ENCODE results near the gene CDC42BPA.

Gene CDC42BPA

GRCh38 chr1:227215863-227216510, 102.3 kb downstream of the CDC42BPA start:
- in situ Hi-C loops (cut with MboI; ENCODE audit: low sequenced_read_pairs), result no loop called here

DNA sequence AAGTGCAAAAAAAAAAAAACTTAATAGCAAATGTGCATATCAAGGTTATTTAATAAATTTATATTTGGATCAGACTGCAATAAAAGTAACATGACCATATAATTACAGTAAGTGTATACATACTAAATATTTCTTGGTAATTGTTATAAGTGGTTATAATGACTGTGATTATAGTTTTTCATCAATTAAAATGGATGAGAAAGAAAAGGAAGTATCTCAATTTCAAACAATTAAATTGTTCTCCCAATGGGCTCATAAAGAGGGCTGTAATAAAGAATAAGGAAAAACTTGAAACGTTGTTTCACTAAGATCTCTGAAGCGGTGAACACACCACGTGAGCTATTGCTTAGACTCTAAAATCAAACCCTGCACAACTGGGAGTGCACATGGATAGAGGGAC, 104.1 kb downstream of the CDC42BPA start:
- in situ Hi-C loops (cut with MboI; ENCODE audit: low sequenced_read_pairs), result no loop called here

GRCh38 chr1:227213426-227213825, 104.9 kb downstream of the CDC42BPA start:
- in situ Hi-C loops (cut with MboI; ENCODE audit: low sequenced_read_pairs), result no loop called here

DNA sequence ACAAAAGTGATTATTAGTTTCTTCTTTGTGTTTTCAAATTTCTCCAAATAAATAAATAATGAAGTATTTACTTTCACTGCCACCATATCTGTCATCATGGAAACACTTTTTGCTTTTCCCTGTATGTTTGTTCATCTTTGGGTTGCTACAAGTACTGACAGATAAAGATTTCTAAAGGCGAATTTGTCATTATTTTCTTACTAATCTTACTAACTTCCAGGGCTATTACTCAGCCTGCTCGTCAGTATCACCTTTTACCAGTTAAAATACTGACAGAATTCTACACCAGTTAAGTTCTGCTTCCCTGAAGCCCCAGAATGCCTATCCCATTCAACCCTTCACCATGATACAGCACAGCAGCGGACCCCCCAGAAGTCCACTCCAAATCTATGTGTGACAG, 106.1 kb downstream of the CDC42BPA start:
- in situ Hi-C loops (cut with MboI; ENCODE audit: low sequenced_read_pairs), result no loop called here

GRCh38 chr1:227210604-227211003, 107.7 kb downstream of the CDC42BPA start:
- in situ Hi-C loops (cut with MboI; ENCODE audit: low sequenced_read_pairs), result no loop called here

GRCh38 chr1:227197064-227197463, 121.2 kb downstream of the CDC42BPA start:
- in situ Hi-C loops (cut with MboI; ENCODE audit: low sequenced_read_pairs), result no loop called here

DNA sequence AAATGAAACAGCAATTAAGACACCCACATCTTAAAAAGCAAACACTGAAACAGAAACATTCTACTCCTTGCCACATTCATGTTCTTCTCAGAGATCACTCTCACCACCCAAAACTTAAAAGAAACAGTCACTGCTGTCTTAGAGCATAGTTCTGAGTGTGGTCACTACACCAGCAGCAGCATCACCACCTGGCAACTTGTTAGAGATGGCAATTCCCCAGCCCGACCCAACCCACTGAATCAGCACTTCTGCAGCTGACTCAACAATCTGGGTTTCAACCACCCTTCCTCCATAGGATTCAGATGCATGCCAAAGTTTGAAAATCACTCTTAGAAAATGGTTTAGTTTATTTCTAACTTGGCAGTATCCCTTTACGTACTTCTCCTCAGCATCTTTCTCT, 126.1 kb downstream of the CDC42BPA start:
- in situ Hi-C loops (cut with MboI; ENCODE audit: low sequenced_read_pairs), result no loop called here

DNA sequence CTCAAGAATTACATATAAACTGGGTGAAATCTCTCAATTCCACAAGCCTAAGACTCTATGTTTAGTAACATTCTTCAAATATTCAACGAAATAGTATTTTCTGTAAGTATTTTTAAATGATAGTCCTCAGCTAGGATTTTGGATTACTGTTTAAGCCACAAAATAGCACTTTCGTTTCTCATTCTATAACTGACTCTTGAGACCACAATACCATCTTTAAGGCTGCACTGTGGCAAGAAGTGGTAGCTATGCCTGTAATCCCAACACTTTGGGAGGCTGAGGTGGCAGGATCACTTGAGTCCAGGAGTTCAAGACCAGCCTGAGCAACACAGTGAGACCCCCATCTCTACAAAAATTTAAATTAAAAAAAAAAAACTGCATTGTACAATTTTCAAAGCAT, 126.7 kb downstream of the CDC42BPA start:
- in situ Hi-C loops (cut with MboI; ENCODE audit: low sequenced_read_pairs), result no loop called here

GRCh38 chr1:227190321-227190720, 128.0 kb downstream of the CDC42BPA start:
- in situ Hi-C loops (cut with MboI; ENCODE audit: low sequenced_read_pairs), result no loop called here

DNA sequence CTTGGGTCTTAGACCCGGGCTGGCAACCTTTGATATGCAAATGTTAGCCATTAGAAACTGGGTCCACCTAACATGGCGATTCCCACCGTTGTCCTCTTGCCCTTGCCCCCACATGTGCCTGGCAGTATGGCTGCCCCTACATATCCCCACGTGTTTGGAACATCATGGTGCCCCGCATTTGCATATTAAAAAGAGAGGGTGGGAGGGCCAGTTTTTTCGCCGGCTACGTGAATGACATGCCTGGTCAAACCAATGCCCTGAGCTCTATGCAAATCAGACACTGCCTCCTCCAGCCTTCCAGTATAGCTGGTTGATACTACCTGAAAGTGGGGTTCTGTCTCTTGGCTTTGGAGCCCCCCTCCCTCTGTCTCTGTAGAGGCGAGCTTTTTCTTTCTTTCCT, 133.0 kb downstream of the CDC42BPA start:
- in situ Hi-C loops (cut with MboI; ENCODE audit: low sequenced_read_pairs), result no loop called here

GRCh38 chr1:227182012-227182411, 136.3 kb downstream of the CDC42BPA start:
- in situ Hi-C loops (cut with MboI; ENCODE audit: low sequenced_read_pairs), result no loop called here

DNA sequence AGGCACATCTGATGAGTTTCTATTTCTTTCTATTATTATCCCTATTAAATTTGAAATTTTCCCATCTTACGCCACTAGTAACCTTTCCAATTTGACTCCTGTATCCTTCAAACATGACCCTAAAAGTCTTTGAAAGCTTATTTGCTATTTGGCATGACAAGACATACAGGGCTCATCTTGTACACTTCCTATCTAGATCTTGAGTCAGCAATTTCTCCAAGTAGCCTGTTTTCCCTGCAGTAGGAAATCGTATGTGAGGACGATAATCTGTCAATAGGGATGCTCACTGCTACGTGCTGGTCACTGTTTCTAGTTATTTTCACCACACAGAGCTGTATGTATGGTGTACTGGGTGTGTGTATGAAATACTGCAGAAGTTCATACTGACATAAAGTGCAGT, 142.7 kb downstream of the CDC42BPA start:
- in situ Hi-C loops (cut with MboI; ENCODE audit: low sequenced_read_pairs), result no loop called here

GRCh38 chr1:227174164-227174563, 144.1 kb downstream of the CDC42BPA start:
- in situ Hi-C loops (cut with MboI; ENCODE audit: low sequenced_read_pairs), result no loop called here

DNA sequence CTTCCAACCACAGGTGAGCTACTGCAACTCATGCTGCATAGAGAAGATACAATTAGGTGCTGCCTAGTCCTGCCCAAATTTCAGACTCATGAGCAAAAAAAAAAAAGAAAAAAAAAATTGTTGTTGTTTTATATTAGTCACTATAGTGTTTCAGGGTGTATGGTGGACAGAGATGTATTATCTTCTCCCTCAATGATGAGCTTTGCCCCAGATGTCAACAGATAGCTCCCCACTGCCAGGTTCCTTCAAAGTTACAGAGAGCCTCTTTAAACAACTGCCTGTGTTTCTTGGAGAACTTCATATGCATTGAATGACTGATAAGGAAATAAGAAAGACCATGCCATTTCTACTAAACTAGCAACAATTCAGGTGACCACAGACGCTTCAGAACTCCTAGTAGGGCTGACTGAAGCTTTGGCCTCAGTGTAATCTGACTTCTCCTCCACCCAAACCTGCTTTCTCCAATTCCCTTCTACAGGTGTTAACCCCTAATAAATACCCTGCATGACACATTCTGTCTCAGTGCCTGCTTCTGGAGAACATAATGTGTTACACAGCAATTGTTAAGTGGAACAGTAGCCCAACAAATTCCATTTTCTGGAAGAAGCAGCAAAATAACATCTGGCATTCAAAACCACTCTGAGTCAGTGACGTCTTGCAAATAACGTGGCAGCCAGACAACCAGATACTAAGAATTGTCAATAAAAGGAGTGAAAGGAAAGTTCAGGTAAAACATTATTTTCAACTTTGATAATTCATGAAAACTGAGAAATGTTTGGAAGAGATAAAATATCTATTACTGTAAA, 147.7 kb downstream of the CDC42BPA start:
- in situ Hi-C loops (cut with MboI; ENCODE audit: low sequenced_read_pairs), result no loop called here

DNA sequence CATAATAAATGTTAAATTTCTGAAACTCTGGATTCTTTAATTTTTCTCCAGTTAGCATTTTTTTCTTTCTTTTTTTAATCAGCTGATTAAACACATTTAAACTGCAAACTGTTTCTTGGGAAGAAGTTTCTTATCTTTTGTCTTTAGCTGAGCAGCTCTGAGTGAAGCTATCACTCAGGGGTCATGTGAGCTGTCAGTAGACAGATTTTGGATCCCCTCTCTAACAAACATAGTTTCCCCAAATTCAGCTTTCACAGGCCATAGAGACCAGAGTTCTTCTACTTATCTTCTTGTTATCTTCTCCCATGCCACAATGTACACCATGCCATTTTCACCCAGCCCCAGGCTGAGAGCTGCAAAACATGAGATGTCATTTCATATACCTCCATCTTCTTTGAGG, 148.9 kb downstream of the CDC42BPA start:
- in situ Hi-C loops (cut with MboI; ENCODE audit: low sequenced_read_pairs), result no loop called here

GRCh38 chr1:227167276-227168101, 150.8 kb downstream of the CDC42BPA start:
- in situ Hi-C loops (cut with MboI; ENCODE audit: low sequenced_read_pairs), result no loop called here

DNA sequence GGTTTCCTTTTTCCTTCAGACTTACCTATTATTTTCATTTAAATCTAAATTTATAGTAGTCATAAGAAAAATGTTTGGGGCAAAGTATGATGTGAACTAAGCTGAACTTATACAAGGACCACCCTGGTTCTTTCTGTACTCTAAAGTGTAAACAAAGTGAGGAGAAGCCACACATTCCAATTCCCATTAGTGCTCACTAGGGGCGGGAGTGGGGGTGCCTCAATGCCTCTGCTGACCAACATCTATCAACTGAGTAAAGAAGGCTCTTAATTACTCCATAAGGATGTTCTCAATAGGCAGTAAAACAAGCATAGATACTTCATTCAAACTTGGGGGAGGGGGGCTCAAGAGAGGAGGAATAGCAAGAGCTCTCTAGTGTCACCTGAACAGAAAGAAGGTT, 151.7 kb downstream of the CDC42BPA start:
- in situ Hi-C loops (cut with MboI; ENCODE audit: low sequenced_read_pairs), result no loop called here

GRCh38 chr1:227161470-227161869, 156.8 kb downstream of the CDC42BPA start:
- in situ Hi-C loops (cut with MboI; ENCODE audit: low sequenced_read_pairs), result no loop called here

- in situ Hi-C loops (cut with MboI; ENCODE audit: low sequenced_read_pairs), result no loop called here
These were observed 161.8 kb downstream of the CDC42BPA start for GRCh38 chr1:227156520-227156919.

- in situ Hi-C loops (cut with MboI; ENCODE audit: low sequenced_read_pairs), result no loop called here
These were observed 162.6 kb downstream of the CDC42BPA start for GRCh38 chr1:227155688-227156087.

DNA sequence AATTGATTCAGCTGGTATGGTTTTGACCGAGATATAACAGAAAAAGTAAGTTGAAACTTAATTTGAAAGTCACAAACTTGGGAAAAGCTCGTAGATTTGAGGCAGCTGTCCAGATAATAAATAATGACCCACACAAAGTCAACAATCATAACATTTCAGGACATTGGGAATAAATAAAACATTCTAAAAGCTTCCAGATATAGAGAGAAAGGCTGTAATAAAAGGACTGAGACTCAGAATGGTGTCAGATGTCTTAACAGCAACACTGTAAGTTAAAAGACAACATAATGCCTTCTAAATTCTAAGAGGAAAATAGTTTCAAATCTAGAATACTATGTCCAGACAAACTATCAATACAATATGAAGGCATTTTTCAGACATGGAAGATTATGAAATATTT, 163.3 kb downstream of the CDC42BPA start:
- in situ Hi-C loops (cut with MboI; ENCODE audit: low sequenced_read_pairs), result no loop called here

- in situ Hi-C loops (cut with MboI; ENCODE audit: low sequenced_read_pairs), result no loop called here
These were observed 165.8 kb downstream of the CDC42BPA start for GRCh38 chr1:227152525-227152924.
